HL-60 (cell line): ENCODE measurements around the gene NOXA1.

Experiments used
- CTCF ChIP-seq: IDR thresholded peaks from one replicate; pipeline ENCODE4 v1.5.1; 2011; ENCODE audit warnings: low read length, control low read depth, inconsistent platforms; ENCODE audit not compliant: insufficient read depth
- POLR2AphosphoS5 ChIP-seq: IDR thresholded peaks from 2 replicates; pipeline ENCODE4 v1.6.1; 2012; ENCODE audit warnings: low read depth
- SPI1 ChIP-seq: IDR thresholded peaks from 2 replicates; pipeline ENCODE4 v1.6.1; 2012; ENCODE audit warnings: low read depth, mild to moderate bottlenecking, borderline replicate concordance

- TF ChIP-seq CTCF (no peak), POLR2AphosphoS5 (no peak), SPI1 (no peak)
These were observed 7.7 kb upstream of the NOXA1 start for GRCh38 chr9:137415451-137415850.
